Esophagus squamous epithelium (tissue), 5 donors: ENCODE results near the gene CCDC174. TPM values are rescaled to one million over a fixed set of nuclear protein-coding genes. Genes with fewer than 3 reads are reported as not detected.
"Not testable (repeated sequence)": the region's sequence is repeated elsewhere in the genome, so short reads cannot be mapped to it uniquely, and the experiment has no call there.

ENCODE experiments used
- DNase-seq: peaks from one replicate; lab custom pipeline; 2025; lab: John Stamatoyannopoulos, UW
- H3K27ac ChIP-seq, 4 donors: fragments of 200-600 bp; sonication (generic); one replicate each; pipeline ENCODE4 v1.5.1; 2016 to 2019; ENCODE audit warnings: mild to moderate bottlenecking in 1 of 4
- H3K27me3 ChIP-seq, 4 donors: fragments of 200-600 bp; sonication (generic); 1 replicate in 3 of 4; 2 replicates in 1 of 4; pipeline versions ENCODE4 v1.5.1 to v1.6.0; 2017 to 2021; ENCODE audit warnings: antibody characterized with exemption in 1 of 4
- H3K36me3 ChIP-seq, 3 donors: fragments of 200-600 bp; sonication (generic); one replicate each; pipeline ENCODE4 v1.5.1; 2016 to 2019
- H3K4me1 ChIP-seq, 3 donors: fragments of 200-600 bp; sonication (generic); one replicate each; pipeline ENCODE4 v1.5.1; 2017 to 2019
- H3K4me3 ChIP-seq, 4 donors: fragments of 200-600 bp; sonication (generic); 1 replicate in 3 of 4; 2 replicates in 1 of 4; pipeline ENCODE4 v1.5.1; 2016 to 2019; ENCODE audit warnings: mild to moderate bottlenecking in 2 of 4, moderate library complexity in 1 of 4
- H3K9me3 ChIP-seq, 3 donors: fragments of 200-600 bp; sonication (generic); one replicate each; pipeline ENCODE4 v1.5.1; 2016 to 2019
- CTCF ChIP-seq, 6 experiments: fragments of 450-650 bp in 4 of 6; fragments of 200-600 bp in 2 of 6; sonication (generic) in 2 of 6; IDR thresholded peaks; one replicate each; pipeline ENCODE4 v1.5.1; 2016 to 2019; ENCODE audit warnings: antibody characterized with exemption in 6 of 6, mild to moderate bottlenecking in 4 of 6, moderate library complexity in 4 of 6
- POLR2A ChIP-seq, 4 donors: fragments of 450-650 bp; IDR thresholded peaks; one replicate each; pipeline ENCODE4 v1.6.1; 2017; ENCODE audit warnings: antibody characterized with exemption in 4 of 4, mild to moderate bottlenecking in 4 of 4, moderate library complexity in 3 of 4
- WGBS, 2 donors: methylation state at CpG; one replicate each; pipeline ENCODE4 v1.1.5; 2018; 5-methylcytosine and 5-hydroxymethylcytosine counted together
- intact Hi-C: fragments of 100-400 bp; cut with DNase I; formaldehyde crosslinking; loops from one replicate; pipeline ENCODE4 v1.15.0; 2022
- total RNA-seq, 4 donors: library from RNA; depleted of rRNA; stranded (reverse); fragments of >200 nt; gene quantifications; one replicate each; pipeline ENCODE4 v1.1.0, GENCODE V29; 2016
- donor health status: DM: yes; HTN: yes; CAD: no.

The CCDC174 gene
- total RNA-seq, 4 donors from 2014 or later: 9.5 to 17.2 (median 12.1) TPM

DNA sequence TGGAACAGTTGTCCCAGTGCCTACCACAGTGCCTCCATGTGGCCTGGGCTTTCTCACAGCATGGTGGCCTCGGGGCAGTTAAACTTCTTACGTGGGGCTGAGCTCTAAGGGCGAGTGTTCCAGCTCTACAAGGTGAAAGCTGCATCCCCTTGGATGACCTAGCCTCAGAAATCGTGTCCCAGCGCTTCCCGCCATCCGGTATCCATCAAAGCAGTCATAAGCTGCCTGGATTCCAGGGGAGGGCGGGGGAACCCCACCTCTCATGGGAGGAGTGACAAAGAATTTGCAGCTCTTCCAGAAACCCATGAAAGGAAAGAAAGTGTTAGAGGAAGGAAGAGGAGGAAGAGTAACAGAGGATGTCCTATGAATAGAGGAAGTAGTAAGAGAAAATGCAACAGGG is 45.8 kb upstream of the CCDC174 start:
- DNase-seq: no peak
- H3K9me3 ChIP-seq: no peaks in the 10 kb centered on the region
- intact Hi-C loops: no loop called here
- no peak overlapping the region for H3K27ac ChIP-seq
- H3K36me3 ChIP-seq: no peaks in the 10 kb centered on the region
- peaks cover 6 to 11% (median 9%) of the 10 kb centered on the region in 3 donors for H3K4me1 ChIP-seq
- peaks cover 4 to 93% (median 9%) of the 10 kb centered on the region in 4 donors for H3K27me3 ChIP-seq
- 54 to 69% methylated on average over 4 to 8 of the region's 8 CpGs for WGBS, 2 donors
- no peak overlapping the region for H3K4me3 ChIP-seq
- no peak for TF ChIP-seq POLR2A (IDR thresholded peaks at IDR 0.05)
- no peak for TF ChIP-seq CTCF (IDR thresholded peaks at IDR 0.05)

- Histone ChIP-seq H3K9me3 (no peaks in the 10 kb centered on the region), H3K4me3 (no peak overlapping the region), H3K27ac (no peak overlapping the region), H3K27me3 (peaks cover 4 to 93% (median 8%) of the 10 kb centered on the region in 4 donors), H3K36me3 (no peaks in the 10 kb centered on the region), H3K4me1 (peaks cover 6 to 10% (median 9%) of the 10 kb centered on the region in 3 donors)
- 29 to 52% methylated on average over 2 to 6 of the region's 7 CpGs for WGBS, 2 donors
- intact Hi-C loops: no loop called here
- TF ChIP-seq CTCF (IDR thresholded peaks at IDR 0.05) (no peak), POLR2A (IDR thresholded peaks at IDR 0.05) (no peak)
- no peak for DNase-seq
Measured at GRCh38 chr3:14606669-14607339, 44.8 kb upstream of the CCDC174 start.

DNA sequence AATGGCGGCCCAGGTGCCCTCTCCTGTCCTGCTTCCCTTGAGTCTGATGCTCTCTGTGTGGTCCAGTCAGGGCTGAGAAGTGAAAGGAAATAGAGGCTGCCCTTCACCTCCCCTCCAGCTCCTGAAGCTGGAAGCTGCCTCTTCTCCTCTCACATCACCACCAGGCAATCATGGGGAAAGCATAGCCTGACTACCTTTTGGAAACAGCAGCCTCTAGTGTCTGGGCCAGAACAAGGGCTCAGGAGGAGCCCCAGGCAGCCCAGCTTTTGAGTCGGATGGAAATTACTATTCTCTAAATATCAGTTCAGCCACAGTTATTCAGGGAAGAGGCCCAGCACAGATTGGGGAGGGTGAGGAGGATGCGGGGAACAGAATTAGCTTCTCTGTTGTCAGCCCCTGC is 43.3 kb upstream of the CCDC174 start:
- Histone ChIP-seq H3K27ac (no peak overlapping the region), H3K36me3 (no peaks in the 10 kb centered on the region), H3K9me3 (no peaks in the 10 kb centered on the region), H3K27me3 (peaks cover 0 to 90% (median 4%) of the 10 kb centered on the region in 4 donors), H3K4me3 (no peak overlapping the region), H3K4me1 (no peaks in the 10 kb centered on the region)
- intact Hi-C loops: no loop called here
- no peak for DNase-seq
- 45 to 71% methylated on average over 2 to 3 of the region's 3 CpGs for WGBS, 2 donors
- TF ChIP-seq CTCF (IDR thresholded peaks at IDR 0.05): no peak
- TF ChIP-seq POLR2A (IDR thresholded peaks at IDR 0.05): no peak

GRCh38 chr3:14609058-14609457 is 42.5 kb upstream of the CCDC174 start:
- intact Hi-C loops, H3K4me3 ChIP-seq, H3K4me1 ChIP-seq, H3K36me3 ChIP-seq, DNase-seq, H3K27ac ChIP-seq, H3K9me3 ChIP-seq: not testable (repeated sequence)
- H3K27me3 ChIP-seq: peaks cover 0 to 82% (median 0%) of the 10 kb centered on the region in 4 donors
- WGBS, 2 donors: 87 to 93% methylated on average over 3 of the region's 3 CpGs

DNA sequence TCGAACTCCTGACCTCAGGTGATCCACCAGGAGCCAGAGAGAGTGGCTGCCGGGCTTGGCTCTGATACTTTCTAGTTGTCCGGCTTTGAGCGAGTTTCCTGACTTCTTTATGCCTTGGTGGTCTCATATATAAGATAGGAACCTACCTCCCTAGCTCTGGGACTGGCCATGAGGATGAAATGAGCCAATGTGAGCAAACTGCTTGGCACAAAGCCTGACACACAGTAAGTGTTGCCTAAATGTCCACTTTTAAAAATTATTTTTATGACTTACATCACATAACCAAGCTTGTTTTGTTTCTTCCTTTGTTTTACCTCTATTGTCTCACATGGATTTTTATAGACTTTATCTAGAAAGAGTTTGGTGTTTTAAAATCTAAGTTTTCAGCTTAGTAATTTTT is 42.1 kb upstream of the CCDC174 start:
- Histone ChIP-seq H3K36me3 (no peaks in the 10 kb centered on the region), H3K9me3 (no peaks in the 10 kb centered on the region), H3K4me1 (no peaks in the 10 kb centered on the region), H3K27me3 (peaks cover 0 to 78% (median 0%) of the 10 kb centered on the region in 4 donors), H3K27ac (no peak overlapping the region), H3K4me3 (no peak overlapping the region)
- no peak for DNase-seq
- WGBS, 2 donors: 60 to 84% methylated on average over 2 to 4 of the region's 4 CpGs
- TF ChIP-seq POLR2A (IDR thresholded peaks at IDR 0.05) (no peak), CTCF (IDR thresholded peaks at IDR 0.05) (no peak)
- intact Hi-C loops: no loop called here
